Smooth muscle cell of the brain vasculature (primary cell): ENCODE measurements around the gene PCDHGA12.

Experiments
- DNase-seq: peaks from one replicate; pipeline ENCODE4 v3.0.0-alpha.2; 2012; ENCODE audit warnings: low read depth, low spot score

Gene PCDHGA12

DNA sequence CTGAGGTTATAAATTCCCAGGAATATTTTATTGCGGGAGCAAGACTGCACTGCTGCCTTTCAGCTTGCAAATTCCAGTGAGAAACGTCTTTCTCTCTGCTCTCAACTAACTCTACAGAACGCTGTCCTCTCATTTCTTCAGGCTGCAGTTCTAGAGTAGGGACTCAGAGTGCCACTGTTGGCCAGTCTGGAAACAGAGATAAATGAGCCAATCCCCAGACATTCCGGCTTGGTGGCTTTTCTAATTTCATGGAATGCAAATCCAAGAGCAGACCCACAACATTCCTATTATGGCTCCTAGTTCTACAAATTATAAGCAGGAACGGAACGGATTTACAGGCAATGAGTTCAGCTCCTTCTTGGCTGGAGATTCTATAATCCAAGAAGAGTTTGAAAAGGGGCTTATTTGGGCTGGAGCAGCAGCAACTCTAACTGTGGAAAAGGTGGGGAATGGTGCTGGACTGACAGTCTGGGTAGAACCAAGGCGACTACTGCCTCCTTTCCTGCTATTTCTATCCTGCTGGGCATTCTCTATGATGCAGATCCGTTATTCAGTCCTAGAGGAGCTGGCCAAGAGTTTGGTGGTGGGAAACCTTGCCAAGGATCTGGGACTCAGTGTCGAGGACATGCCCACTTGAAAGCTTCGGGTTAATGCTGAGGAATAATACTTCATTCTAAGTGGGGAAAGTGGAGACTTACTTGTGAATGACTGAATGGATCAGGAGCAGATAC is 9.3 kb downstream of the PCDHGA12 start:
- no peak for DNase-seq

DNA sequence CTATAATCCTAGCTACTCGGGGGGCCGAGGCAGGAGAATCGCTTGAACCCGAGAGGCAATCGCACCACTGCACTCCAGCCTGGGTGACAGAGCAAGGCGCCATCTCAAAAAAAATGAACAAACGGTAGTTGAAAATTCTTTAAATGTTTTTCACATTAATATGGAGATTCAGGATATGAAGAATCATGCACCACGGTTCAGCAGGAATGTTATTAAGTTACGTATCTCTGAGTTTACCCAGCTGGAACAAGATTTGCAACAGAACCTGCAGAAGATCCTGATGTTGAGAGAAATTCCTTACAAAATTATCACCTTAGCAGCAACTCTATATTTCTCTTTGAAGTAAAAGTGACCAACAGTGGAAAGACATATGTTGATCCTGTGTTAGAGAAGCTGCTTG is 10.0 kb downstream of the PCDHGA12 start:
- DNase-seq, result no peak

DNA sequence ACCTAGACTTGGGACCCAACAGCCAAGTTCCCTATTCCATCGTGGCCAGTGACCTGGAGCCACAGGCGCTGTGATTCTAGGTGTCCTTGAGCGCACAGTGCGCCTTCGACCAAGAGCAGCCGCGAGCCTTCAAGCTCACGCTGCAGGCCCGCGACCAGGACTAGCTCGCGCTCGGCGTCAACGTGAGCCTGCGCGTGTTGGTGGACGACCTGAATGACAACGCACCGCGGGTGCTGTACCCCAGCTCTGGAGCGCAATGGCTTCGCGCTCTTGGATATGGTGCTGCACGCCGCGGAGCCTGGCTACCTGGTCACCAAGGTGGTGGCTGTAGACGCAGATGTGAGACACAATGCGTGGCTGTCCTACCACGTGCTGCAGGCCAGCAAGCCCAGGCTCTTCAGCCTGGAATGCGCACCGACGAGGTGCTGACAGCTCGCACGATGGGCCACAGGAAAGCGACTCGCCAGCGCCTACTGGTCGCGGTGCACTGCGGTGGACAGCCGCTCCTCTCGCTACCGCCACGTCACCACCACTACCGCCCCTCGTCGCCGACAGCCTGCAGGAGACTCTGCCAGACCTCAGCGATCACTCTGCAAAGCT is 11.4 kb downstream of the PCDHGA12 start:
- DNase-seq, result no peak

DNA sequence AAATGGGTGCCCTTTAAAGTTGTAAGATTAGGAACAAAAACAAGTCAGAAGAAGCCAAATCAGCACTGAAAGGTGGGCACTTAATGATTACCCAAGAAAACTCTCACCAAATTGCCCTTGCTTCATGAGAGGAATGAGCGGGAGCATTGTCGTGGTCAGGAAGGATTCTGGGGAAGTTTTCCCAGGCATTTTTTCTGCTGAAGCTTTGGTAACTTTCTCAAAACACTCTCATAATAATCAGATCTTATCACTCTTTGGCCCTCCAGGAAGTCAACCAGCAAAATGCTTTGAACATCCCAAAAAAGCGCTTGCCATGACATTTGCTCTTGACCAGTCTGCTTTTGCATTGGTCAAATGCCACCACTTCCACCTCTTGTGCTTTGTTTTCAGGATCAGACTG is 35.0 kb downstream of the PCDHGA12 start:
- no peak for DNase-seq

DNA sequence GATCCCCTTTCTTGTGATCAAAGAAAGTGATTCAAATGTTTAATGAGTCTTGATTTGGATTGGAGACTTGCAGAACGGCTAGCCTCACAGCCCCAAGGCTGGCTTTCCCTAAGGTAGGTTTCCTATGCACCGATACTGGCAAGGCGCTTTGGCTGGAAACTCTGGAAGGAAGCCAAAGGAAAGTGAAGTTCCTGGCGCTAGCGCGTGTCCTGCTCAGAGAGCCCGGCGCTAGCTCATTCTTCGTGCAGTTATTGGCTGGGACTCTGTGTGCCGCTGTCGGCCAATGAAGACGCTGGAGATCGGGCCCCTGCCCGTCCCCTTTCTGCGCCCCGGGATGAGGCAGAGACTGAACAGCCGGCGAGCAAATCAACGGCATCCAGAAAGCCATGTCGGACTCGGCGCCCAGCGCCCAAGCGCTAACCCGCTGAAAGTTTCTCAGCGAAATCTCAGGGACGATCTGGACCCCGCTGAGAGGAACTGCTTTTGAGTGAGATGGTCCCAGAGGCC is 45.4 kb downstream of the PCDHGA12 start, which contains the start of gene PCDHGC3:
TSS of gene PCDHGC3 (plus strand) at position 342 of the 507 bp plus-strand sequence. CDS start at position 493, 151 bp downstream.
- DNase-seq, result peak; percentile 88

DNA sequence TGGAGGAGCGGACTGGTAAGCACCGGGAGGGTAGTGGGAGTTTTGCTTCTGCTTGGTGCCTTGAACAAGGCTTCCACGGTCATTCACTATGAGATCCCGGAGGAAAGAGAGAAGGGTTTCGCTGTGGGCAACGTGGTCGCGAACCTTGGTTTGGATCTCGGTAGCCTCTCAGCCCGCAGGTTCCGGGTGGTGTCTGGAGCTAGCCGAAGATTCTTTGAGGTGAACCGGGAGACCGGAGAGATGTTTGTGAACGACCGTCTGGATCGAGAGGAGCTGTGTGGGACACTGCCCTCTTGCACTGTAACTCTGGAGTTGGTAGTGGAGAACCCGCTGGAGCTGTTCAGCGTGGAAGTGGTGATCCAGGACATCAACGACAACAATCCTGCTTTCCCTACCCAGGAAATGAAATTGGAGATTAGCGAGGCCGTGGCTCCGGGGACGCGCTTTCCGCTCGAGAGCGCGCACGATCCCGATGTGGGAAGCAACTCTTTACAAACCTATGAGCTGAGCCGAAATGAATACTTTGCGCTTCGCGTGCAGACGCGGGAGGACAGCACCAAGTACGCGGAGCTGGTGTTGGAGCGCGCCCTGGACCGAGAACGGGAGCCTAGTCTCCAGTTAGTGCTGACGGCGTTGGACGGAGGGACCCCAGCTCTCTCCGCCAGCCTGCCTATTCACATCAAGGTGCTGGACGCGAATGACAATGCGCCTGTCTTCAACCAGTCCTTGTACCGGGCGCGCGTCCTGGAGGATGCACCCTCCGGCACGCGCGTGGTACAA is 46.0 kb downstream of the PCDHGA12 start:
- DNase-seq, result peak; percentile 52

DNA sequence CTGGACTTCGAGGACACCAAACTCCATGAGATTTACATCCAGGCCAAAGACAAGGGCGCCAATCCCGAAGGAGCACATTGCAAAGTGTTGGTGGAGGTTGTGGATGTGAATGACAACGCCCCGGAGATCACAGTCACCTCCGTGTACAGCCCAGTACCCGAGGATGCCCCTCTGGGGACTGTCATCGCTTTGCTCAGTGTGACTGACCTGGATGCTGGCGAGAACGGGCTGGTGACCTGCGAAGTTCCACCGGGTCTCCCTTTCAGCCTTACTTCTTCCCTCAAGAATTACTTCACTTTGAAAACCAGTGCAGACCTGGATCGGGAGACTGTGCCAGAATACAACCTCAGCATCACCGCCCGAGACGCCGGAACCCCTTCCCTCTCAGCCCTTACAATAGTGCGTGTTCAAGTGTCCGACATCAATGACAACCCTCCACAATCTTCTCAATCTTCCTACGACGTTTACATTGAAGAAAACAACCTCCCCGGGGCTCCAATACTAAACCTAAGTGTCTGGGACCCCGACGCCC is 46.8 kb downstream of the PCDHGA12 start:
- DNase-seq, result no peak

DNA sequence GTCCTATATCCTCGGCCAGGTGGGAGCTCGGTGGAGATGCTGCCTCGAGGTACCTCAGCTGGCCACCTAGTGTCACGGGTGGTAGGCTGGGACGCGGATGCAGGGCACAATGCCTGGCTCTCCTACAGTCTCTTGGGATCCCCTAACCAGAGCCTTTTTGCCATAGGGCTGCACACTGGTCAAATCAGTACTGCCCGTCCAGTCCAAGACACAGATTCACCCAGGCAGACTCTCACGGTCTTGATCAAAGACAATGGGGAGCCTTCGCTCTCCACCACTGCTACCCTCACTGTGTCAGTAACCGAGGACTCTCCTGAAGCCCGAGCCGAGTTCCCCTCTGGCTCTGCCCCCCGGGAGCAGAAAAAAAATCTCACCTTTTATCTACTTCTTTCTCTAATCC is 47.5 kb downstream of the PCDHGA12 start:
- no peak for DNase-seq

DNA sequence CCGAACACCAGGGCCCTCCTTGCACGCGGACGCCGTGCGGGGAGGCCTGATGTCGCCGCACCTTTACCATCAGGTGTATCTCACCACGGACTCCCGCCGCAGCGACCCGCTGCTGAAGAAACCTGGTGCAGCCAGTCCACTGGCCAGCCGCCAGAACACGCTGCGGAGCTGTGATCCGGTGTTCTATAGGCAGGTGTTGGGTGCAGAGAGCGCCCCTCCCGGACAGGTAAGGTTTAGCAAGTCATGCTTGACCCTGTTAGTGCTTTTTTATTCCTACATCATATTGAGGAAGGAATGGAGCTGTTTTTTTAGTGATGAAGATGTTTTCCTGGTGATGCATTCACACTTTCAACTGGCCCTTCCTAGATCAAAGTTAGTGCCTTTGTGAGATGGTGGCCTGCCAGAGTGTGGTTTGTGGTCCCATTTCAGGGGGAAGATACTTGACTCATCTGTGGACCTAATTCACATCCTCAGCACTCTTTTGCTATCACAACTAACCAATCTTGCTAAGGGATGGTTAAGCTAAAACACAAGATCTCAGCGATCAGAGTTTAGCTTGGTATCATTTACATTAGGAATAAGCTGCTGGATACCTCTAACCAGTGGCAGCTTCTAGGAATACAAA is 48.1 kb downstream of the PCDHGA12 start:
- DNase-seq, result no peak

DNA sequence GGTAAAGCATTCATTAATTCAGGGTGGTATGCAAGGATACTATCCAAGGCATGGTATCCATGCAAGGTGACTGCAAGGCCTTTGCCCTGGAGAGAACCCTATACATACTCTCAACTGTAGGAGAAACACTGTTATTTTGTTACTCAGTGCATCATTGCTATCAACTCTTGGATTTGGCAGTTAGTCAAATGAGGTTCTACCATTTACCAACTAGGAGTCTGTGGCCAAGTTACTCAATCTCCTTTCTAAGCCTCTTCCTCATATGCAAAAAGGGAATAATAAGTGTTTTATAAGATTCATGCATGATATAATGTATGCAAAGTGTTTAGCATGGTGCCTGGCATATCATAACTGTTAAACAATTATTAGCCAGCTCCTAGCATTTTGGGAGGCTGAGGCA is 49.5 kb downstream of the PCDHGA12 start:
- DNase-seq, result no peak
